ENCODE data around the gene ERC1. TPM values are rescaled to one million over a fixed set of nuclear protein-coding genes. Genes with fewer than 3 reads are reported as not detected.

The ERC1 gene
- total RNA-seq, 4 donors from 2014 or later = 50.0 to 88.1 (median 59.7) TPM

DNA sequence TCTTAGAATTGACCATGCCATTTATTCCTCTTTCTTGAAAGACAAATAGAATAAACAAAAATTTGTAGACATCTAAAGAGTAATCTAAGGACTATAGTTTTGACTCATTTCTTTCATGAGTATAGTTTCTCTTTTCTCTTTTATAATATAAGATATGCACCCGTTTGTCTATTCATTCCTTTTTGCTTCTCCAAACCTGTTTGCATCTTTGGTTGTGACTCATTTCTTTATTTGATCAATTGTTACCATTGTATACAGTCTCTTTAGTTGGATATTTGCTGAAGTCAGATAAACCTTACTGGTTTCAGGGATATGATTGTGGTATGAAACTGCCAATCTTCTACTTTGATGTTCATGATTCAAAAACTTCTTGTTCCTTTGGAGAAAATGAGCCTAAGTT lies 334.6 kb downstream of the ERC1 start:
- H3K9me3 ChIP-seq = no peaks in the 10 kb centered on the region
- H3K4me1 ChIP-seq = peaks cover 0 to 9% (median 4%) of the 10 kb centered on the region in 4 donors
- TF ChIP-seq, protein P1, sequence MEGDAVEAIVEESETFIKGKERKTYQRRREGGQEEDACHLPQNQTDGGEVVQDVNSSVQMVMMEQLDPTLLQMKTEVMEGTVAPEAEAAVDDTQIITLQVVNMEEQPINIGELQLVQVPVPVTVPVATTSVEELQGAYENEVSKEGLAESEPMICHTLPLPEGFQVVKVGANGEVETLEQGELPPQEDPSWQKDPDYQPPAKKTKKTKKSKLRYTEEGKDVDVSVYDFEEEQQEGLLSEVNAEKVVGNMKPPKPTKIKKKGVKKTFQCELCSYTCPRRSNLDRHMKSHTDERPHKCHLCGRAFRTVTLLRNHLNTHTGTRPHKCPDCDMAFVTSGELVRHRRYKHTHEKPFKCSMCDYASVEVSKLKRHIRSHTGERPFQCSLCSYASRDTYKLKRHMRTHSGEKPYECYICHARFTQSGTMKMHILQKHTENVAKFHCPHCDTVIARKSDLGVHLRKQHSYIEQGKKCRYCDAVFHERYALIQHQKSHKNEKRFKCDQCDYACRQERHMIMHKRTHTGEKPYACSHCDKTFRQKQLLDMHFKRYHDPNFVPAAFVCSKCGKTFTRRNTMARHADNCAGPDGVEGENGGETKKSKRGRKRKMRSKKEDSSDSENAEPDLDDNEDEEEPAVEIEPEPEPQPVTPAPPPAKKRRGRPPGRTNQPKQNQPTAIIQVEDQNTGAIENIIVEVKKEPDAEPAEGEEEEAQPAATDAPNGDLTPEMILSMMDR (IDR thresholded peaks at IDR 0.05) = no peak
- TF ChIP-seq EP300 (IDR thresholded peaks at IDR 0.05) = no peak
- no peak for TF ChIP-seq POLR2A (IDR thresholded peaks at IDR 0.05; ENCODE audit: low read depth)
- no peak for TF ChIP-seq POLR2AphosphoS5 (IDR thresholded peaks at IDR 0.05)
- DNase-seq (ENCODE audit: extremely low spot score) = no peak
- no peak overlapping the region for H3K27ac ChIP-seq (replicated peaks in 1 of 4)
- H3K4me3 ChIP-seq = no peak overlapping the region
- H3K36me3 ChIP-seq = no peaks in the 10 kb centered on the region
- no peaks in the 10 kb centered on the region for H3K27me3 ChIP-seq
- intact Hi-C loops (cut with DNase I) = no loop called here
- 89% methylated on average over 1 of the region's 1 CpG for WGBS

DNA sequence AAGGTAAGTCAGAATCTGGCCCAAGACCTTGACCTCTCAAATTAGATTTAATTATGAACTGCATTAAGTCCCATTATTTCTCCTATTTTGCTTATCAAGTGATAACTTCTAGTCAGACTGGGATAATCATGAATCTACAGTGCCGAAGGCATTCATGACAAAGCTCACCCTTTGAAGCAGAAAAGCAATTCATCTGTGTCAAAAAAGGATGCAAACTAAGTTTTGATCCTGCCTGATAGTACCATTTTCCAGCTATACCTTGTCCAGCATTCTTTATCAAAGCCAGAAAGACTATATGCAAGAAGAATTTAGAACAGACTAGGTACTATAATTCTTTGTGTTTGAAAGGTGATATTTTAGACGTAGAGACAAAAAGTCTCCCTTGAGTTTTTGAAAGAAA lies 335.2 kb downstream of the ERC1 start:
- no peak for DNase-seq (ENCODE audit: extremely low spot score)
- Histone ChIP-seq H3K9me3 (no peaks in the 10 kb centered on the region), H3K27ac (replicated peaks in 1 of 4) (no peak overlapping the region), H3K4me3 (no peak overlapping the region), H3K27me3 (no peaks in the 10 kb centered on the region), H3K4me1 (peaks cover 0 to 9% (median 4%) of the 10 kb centered on the region in 4 donors), H3K36me3 (no peaks in the 10 kb centered on the region)
- WGBS = 96% methylated on average over 2 of the region's 2 CpGs
- no peak for TF ChIP-seq EP300 (IDR thresholded peaks at IDR 0.05)
- TF ChIP-seq, protein P1 (IDR thresholded peaks at IDR 0.05) = no peak
- no peak for TF ChIP-seq POLR2A (IDR thresholded peaks at IDR 0.05; ENCODE audit: low read depth)
- TF ChIP-seq POLR2AphosphoS5 (IDR thresholded peaks at IDR 0.05) = no peak
- intact Hi-C loops (cut with DNase I) = no loop called here

DNA sequence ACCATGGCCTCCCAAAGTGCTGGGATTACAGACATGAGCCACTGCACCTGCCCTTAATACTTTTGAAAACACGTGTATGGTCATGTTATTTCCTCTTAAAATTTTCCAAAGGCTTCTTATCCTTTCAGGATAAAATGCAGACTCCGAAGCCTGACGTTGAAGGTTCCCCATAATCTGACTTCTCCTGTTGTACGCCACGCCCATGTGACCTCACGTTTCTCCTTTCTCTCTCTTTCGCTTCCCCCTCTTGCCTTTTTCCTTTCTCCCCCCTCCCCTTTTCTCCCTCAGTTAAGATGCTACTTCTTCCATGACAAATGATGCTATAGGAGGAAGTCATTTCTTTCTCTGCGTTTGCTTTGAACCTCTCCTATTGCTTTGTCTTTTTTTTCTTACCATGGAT lies 337.4 kb downstream of the ERC1 start:
- DNase-seq (ENCODE audit: extremely low spot score) = no peak
- H3K4me1 ChIP-seq = peaks cover 0 to 9% (median 4%) of the 10 kb centered on the region in 4 donors
- intact Hi-C loops (cut with DNase I) = no loop called here
- TF ChIP-seq POLR2A (IDR thresholded peaks at IDR 0.05; ENCODE audit: low read depth) = no peak
- TF ChIP-seq EP300 (IDR thresholded peaks at IDR 0.05) = no peak
- TF ChIP-seq, protein P1 (IDR thresholded peaks at IDR 0.05) = no peak
- no peak for TF ChIP-seq POLR2AphosphoS5 (IDR thresholded peaks at IDR 0.05)
- H3K4me3 ChIP-seq = no peak overlapping the region
- no peak overlapping the region for H3K27ac ChIP-seq (replicated peaks in 1 of 4)
- H3K9me3 ChIP-seq = no peaks in the 10 kb centered on the region
- no peaks in the 10 kb centered on the region for H3K27me3 ChIP-seq
- H3K36me3 ChIP-seq = no peaks in the 10 kb centered on the region
- WGBS = 85% methylated on average over 8 of the region's 8 CpGs

DNA sequence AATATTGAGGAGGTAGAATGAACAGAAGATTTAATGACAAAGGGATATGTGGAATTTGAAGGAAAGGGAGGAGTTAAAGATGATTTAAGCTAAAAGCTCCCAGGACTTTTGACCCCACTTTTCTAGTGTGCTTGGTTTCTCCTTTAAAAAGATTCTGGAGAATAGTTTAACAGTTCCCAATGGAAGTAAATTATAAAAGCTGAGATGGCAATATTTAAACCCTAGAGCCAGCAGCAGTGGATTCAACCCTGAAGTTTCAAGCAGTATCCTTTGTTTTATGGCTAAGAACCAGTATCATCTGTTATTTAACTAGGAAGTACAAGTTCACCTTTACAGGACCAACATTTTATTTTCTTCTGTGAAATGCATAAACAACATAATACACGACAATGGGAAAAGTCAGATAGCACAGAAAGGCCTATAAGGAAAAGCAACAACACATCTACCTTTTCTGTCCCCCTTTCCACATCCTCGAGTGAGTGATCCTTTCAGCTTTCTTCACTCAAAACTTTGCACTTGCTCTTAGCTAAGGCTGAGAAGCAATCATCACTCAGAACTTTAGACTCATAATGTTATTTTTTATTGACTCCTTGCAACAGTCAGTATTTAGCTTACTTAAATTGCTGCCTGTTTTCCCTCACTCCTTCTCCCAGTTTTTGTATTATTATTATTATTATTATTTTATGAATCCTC lies 338.9 kb downstream of the ERC1 start:
- intact Hi-C loops (cut with DNase I) = no loop called here
- WGBS = 95% methylated on average over 2 of the region's 2 CpGs
- H3K27me3 ChIP-seq = no peaks in the 10 kb centered on the region
- H3K27ac ChIP-seq (replicated peaks in 1 of 4) = no peak overlapping the region
- peaks cover 0 to 4% (median 2%) of the 10 kb centered on the region in 4 donors for H3K4me1 ChIP-seq
- DNase-seq (ENCODE audit: extremely low spot score) = no peak
- no peak overlapping the region for H3K4me3 ChIP-seq
- no peak for TF ChIP-seq POLR2A (IDR thresholded peaks at IDR 0.05; ENCODE audit: low read depth)
- no peak for TF ChIP-seq POLR2AphosphoS5 (IDR thresholded peaks at IDR 0.05)
- TF ChIP-seq, protein P1 (IDR thresholded peaks at IDR 0.05) = no peak
- TF ChIP-seq EP300 (IDR thresholded peaks at IDR 0.05) = no peak
- H3K9me3 ChIP-seq = no peaks in the 10 kb centered on the region
- no peaks in the 10 kb centered on the region for H3K36me3 ChIP-seq

DNA sequence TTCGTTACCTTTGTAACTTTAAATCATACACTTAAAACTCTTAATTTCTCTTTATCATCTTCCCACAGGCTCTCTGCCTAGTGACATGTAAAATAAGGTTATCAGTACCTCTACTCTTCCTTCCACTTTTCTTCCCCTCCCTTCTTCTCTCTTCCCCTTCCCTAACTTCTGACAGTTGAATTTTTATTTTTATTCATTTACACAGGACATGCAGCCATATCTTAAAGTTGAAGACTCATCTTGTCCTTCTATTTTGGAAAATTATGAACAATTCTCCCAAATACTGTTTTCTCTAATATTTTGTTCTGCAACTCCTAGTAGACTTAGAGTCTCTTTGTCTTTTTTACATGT lies 339.4 kb downstream of the ERC1 start:
- H3K27ac ChIP-seq (replicated peaks in 1 of 4) = no peak overlapping the region
- DNase-seq (ENCODE audit: extremely low spot score) = no peak
- no peaks in the 10 kb centered on the region for H3K9me3 ChIP-seq
- no peak for TF ChIP-seq POLR2A (IDR thresholded peaks at IDR 0.05; ENCODE audit: low read depth)
- TF ChIP-seq, protein P1 (IDR thresholded peaks at IDR 0.05) = no peak
- no peak overlapping the region for H3K4me3 ChIP-seq
- no peaks in the 10 kb centered on the region for H3K36me3 ChIP-seq
- H3K4me1 ChIP-seq = no peaks in the 10 kb centered on the region
- 97% methylated on average over 1 of the region's 1 CpG for WGBS
- intact Hi-C loops (cut with DNase I) = no loop called here
- H3K27me3 ChIP-seq = no peaks in the 10 kb centered on the region

All from esophagus muscularis mucosa (tissue), 4 donors.